Measurements from ENCODE around the gene SLC5A2. TPM values are rescaled to one million over a fixed set of nuclear protein-coding genes. Genes with fewer than 3 reads are reported as not detected.

The SLC5A2 gene
- total RNA-seq, 2 donors from 2014 or later = not detected

- TF ChIP-seq, protein P1, sequence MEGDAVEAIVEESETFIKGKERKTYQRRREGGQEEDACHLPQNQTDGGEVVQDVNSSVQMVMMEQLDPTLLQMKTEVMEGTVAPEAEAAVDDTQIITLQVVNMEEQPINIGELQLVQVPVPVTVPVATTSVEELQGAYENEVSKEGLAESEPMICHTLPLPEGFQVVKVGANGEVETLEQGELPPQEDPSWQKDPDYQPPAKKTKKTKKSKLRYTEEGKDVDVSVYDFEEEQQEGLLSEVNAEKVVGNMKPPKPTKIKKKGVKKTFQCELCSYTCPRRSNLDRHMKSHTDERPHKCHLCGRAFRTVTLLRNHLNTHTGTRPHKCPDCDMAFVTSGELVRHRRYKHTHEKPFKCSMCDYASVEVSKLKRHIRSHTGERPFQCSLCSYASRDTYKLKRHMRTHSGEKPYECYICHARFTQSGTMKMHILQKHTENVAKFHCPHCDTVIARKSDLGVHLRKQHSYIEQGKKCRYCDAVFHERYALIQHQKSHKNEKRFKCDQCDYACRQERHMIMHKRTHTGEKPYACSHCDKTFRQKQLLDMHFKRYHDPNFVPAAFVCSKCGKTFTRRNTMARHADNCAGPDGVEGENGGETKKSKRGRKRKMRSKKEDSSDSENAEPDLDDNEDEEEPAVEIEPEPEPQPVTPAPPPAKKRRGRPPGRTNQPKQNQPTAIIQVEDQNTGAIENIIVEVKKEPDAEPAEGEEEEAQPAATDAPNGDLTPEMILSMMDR (IDR thresholded peaks at IDR 0.05) = no peak
- Histone ChIP-seq H3K27me3 (no peaks in the 10 kb centered on the region), H3K4me3 (no peak overlapping the region), H3K9me3 (no peaks in the 10 kb centered on the region), H3K4me1 (peaks cover 0 to 8% of the 10 kb centered on the region in 2 donors), H3K36me3 (peaks cover 47% of the 10 kb centered on the region), H3K27ac (no peak overlapping the region)
- DNase-seq (ENCODE audit: low spot score) = no peak
Measured at GRCh38 chr16:31464781-31465260, 18.1 kb upstream of the SLC5A2 start.

- DNase-seq (ENCODE audit: low spot score) = no peak
- H3K27ac ChIP-seq = no peak overlapping the region
- H3K9me3 ChIP-seq = no peaks in the 10 kb centered on the region
- TF ChIP-seq, protein P1 (IDR thresholded peaks at IDR 0.05) = no peak
- peaks cover 0 to 2% of the 10 kb centered on the region in 2 donors for H3K4me1 ChIP-seq
- H3K36me3 ChIP-seq = peaks cover 47% of the 10 kb centered on the region
- no peak overlapping the region for H3K4me3 ChIP-seq
- H3K27me3 ChIP-seq = no peaks in the 10 kb centered on the region
Measured at GRCh38 chr16:31465788-31466370, 17.0 kb upstream of the SLC5A2 start.

DNA sequence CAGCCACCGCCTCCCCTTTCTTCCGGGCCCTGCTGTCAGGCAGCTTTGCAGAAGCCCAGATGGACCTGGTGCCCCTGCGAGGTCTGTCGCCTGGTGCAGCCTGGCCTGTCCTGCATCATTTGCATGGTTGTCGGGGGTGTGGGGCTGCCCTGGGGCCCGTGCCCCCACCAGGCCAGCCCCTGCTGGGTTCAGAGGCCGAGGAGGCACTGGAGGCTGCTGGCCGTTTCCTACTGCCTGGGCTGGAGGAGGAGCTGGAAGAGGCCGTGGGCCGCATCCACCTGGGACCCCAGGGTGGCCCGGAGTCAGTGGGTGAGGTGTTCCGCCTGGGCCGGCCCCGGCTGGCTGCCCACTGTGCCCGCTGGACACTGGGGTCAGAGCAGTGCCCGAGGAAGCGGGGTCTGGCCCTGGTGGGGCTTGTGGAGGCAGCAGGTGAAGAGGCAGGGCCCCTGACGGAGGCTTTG is 16.5 kb upstream of the SLC5A2 start:
- DNase-seq (ENCODE audit: low spot score) = no peak
- no peak overlapping the region for H3K4me3 ChIP-seq
- TF ChIP-seq, protein P1 (IDR thresholded peaks at IDR 0.05) = no peak
- no peaks in the 10 kb centered on the region for H3K9me3 ChIP-seq
- H3K4me1 ChIP-seq = peaks cover 2 to 7% of the 10 kb centered on the region in 2 donors
- no peaks in the 10 kb centered on the region for H3K27me3 ChIP-seq
- no peak overlapping the region for H3K27ac ChIP-seq
- peaks cover 47% of the 10 kb centered on the region for H3K36me3 ChIP-seq

- Histone ChIP-seq H3K4me1 (peaks cover 3 to 10% of the 10 kb centered on the region in 2 donors), H3K9me3 (no peaks in the 10 kb centered on the region), H3K4me3 (no peak overlapping the region), H3K27me3 (no peaks in the 10 kb centered on the region), H3K27ac (no peak overlapping the region), H3K36me3 (peaks cover 40% of the 10 kb centered on the region)
- TF ChIP-seq, protein P1 (IDR thresholded peaks at IDR 0.05) = no peak
- DNase-seq (ENCODE audit: low spot score) = no peak
Measured at GRCh38 chr16:31467151-31467773, 15.7 kb upstream of the SLC5A2 start.

- Histone ChIP-seq H3K27ac (no peak overlapping the region), H3K36me3 (peaks cover 34% of the 10 kb centered on the region), H3K9me3 (no peaks in the 10 kb centered on the region), H3K27me3 (no peaks in the 10 kb centered on the region), H3K4me3 (no peak overlapping the region), H3K4me1 (peaks cover 3 to 11% of the 10 kb centered on the region in 2 donors)
- TF ChIP-seq, protein P1 (IDR thresholded peaks at IDR 0.05) = no peak
- DNase-seq (ENCODE audit: low spot score) = no peak
Measured at GRCh38 chr16:31467858-31468257, 15.1 kb upstream of the SLC5A2 start.

Data from right atrium auricular region (tissue), 2 donors.